GM12801 (cell line): Measurements from ENCODE around the gene EMP1.

Experiments
- CTCF ChIP-seq: IDR thresholded peaks from one replicate; pipeline ENCODE4 v1.5.1; 2011; ENCODE audit warnings: control low read depth; ENCODE audit not compliant: insufficient read length; ENCODE audit errors: extremely low read depth

EMP1 gene

GRCh38 chr12:13257356-13257875, 60.9 kb downstream of the EMP1 start:
- TF ChIP-seq CTCF, result no peak

DNA sequence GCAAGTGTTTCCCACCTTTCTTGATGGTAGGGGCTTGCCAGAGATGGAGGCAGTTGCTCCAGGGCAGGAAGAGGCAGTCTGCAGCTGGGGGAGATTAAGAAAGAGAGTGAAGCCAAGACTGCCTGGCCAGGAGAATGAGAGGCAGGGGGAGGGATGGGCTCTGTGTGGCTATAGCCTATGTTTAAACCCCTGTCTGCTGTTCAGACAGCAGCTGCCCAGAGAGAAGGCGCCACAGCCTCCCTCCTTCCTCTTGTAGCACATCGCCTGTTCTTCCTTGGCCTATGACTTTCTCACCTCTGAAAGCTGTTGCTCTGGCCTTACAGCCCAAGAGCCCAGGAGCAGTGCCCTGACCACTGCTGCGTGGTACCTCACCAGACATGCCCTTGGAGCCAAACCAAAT, 61.7 kb downstream of the EMP1 start:
- TF ChIP-seq CTCF, result no peak

DNA sequence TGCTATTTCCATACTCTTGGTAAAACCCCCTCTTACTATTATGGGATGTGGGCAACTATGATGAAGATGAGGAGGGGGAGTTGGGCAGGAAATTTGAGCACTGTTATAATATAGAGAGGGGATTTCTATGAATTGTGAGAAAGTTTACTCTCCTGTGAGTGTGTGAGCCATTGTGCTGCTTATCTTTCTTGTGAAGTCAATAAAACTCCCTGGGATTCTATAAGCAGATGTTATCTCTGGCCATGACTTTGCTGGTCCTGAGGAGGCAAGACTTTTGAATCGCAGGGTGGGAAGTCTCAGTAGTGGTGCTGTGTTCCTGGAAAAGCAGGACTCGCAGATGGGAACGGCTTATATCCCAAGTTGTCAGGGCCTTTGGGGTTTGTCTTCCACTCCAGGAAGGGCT, 62.2 kb downstream of the EMP1 start:
- no peak for TF ChIP-seq CTCF

DNA sequence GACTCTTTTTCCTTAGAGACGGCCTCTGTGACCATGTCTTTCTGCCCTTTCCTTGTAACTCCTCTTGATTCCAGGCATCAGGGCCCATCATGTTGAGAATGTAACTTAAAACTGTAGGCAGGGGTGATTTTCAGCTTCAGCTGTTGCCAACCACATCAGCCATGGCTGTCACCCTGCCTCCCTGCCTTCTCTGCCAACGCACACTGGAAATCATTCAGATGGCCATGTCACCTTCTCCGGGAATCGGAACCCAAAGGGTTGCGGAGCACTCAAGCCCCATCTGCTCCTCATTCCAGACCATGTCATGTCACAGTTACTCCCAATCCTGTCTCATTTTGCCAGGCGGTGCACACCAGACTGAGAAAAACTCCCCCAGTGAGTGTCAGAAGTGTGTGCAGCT, 72.1 kb downstream of the EMP1 start:
- TF ChIP-seq CTCF, result no peak
